GM19025 (cell line): ENCODE data around the gene CLEC16A.
A peak's percentile ranks its signal among the peaks of the same experiment; 100 is the strongest.

Experiments
- ATAC-seq: cut with Tn5 transposase; IDR thresholded peaks from one replicate; pipeline ENCODE4 v1.9.1; 2021; ENCODE audit warnings: mild to moderate bottlenecking, low read depth, moderate library complexity; ENCODE audit not compliant: unreplicated experiment

Gene CLEC16A

DNA sequence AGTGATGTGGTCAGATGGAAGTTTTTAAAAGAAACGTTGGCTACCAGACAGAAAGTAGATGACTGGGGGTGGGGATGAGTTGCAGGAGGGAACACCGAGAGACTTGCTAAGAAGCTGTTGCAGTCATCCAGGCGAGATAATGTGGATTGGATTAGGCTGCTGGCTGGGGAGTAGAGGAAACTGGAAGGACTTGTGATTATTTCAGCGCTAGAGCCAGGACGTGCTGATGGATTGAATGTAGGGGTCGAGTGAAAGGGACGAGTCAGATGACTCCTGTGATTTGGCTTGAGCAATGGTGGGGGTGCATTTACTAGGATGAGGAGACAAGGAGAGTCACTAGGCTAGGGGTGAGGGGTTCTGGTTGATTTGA lies 88.5 kb downstream of the CLEC16A start:
- ATAC-seq = no peak

DNA sequence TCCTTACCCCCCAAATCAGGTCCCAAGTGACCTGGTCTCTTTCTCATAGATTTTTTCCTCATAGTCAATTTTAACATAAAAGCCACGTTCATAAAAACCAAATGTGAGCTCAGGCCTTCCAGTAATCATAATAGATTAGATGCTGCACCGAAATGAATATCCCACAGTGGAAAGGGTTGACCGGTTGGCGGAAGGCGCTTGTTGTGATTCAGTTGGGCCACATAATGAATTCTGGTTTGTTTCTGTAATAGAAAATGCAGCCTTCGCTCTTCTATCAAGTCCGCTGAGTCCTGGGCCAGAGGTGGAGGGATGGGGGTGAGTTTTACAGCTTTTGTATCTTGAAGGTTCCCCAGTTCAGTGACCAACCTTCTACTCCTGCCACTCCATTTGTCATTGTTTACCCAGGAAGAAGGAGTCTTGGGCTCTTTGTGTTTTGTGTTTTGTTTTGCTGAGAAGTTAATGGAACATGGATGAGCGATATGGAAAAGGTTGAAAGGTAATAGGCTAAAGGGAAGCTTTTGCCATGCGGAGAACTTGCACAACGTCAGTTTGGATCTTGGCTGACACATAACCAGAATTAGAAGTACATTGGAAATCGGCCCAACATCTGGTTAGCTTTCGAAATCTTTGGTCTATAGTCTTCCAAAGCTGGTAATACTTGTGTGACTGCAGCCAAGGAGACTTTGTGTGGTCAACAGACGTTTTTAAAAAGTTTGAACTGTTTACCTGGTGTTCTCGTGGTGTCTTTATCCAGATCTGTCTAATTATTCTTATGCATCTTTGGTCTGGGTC lies 89.5 kb downstream of the CLEC16A start:
- no peak for ATAC-seq

DNA sequence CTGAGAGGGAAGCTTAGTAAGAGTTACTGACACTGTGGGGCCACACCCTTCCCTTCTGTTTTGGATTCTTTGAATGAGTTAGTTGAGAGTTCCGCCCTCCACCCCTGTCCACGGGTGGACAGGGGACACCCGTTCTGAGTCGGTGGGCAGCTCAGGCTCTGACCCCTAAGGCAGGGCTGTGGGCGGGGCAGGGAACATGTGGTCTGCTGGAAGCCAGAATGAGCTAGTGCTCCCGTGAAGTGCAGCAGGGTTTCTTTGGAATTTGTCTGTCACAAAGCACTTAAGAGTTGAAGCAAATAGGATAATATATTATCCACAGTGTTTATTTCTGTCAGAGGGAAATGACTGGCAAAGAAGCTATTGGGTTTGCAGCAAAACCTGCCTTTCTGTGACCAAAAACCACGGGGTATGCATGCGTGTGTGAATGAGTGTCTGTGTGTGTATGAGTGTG lies 90.1 kb downstream of the CLEC16A start:
- ATAC-seq = no peak

DNA sequence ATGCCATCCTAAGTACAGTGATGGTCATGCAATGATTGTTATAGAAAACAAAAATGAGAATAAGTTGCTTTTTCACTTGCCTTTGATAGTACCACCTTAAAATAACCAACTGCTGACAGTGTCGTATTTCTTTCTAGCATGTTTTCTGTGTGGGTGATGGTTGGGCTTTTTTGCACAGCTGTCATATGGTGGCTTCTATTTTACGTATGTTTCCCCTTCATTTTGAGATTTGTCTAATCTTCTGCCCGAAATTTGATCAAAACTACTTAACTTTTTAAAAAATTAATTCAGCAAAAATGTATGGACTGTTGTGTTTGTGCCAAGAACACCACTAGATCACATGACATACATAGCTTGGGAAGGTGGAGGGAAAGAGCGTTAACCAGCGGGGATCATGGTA lies 90.7 kb downstream of the CLEC16A start:
- ATAC-seq = no peak

DNA sequence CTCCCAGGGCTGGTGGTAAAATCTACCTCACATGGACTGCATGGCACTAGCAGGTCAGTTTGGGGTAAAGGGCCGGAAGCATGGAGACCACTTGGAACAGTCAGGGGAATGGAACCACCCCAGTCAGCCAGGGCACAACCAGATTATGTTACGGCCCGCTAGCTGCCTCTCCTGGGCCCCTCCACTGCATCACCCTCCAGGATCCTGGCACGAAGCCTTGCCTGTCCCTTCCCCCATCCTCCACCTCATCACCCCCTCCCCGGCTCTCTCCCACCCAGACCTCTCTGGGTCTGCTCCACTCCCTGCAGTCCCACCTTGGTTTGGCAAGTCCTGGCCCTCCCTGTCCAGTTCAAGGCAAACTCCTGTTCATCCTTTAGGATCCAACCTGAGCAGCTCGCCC lies 91.7 kb downstream of the CLEC16A start:
- ATAC-seq = no peak

DNA sequence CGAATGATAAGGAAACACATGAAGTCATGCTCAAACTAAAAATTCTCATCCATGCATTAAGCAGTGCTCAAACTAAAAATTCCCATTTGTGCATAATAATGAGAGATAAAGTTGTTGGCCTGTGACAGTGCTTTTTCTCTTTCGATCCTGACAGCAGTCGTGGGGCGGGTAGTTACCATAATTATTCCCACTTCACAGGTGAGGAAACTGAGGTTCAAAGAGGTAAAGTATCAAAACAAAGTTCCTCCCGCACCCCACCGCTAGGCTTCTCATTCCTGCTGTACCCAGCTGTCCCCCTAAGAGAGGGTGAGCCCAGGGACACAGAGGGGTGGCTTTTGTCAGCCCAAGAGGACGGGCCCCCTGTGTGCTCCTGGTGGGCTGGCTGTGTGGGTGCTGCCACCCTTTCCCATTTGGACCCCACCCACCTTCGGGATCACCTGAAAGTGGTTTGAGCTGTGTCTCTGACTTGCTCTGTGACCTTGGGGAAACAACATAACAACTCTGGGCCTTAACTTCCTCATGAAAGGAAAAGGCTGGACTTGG lies 92.6 kb downstream of the CLEC16A start:
- ATAC-seq = no peak

DNA sequence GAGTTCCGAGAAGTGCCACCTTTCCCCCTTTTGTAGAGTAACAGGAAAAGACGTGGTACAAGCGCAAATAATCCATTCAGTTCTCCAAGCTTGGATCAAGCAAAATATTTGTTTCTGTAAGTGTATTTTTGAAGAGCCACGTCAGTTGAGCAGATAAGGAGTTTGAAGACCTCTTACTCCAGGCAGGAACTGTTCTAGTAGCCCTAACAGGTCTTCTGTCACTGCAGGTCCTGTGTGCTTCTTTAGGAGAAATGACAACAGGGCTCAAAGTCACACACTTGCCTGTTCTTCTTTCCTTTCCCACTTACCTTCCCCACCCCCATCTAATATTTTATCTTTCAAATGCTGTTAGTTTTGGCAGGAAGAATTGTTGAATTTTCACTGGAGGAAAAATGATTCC lies 93.9 kb downstream of the CLEC16A start:
- no peak for ATAC-seq

DNA sequence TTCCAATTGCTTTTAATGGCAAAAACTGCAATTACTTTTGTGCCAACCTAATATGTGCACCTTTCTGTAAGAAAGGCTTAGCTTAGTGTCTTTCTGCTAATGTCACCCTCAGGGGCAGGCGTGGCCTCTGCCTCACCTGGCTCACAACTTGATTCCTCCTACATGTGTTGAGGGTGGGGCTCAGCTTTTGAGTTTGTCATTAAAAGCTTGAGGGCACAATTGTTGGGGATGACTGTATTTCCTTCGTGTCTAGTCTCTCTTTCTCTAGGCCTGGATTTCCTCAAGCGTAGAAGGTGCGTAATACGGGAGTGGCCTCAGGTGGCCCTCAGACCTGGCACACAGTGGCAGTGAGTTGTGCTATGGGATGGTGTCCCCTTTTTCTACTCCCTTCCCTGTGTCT lies 94.4 kb downstream of the CLEC16A start:
- ATAC-seq = no peak

DNA sequence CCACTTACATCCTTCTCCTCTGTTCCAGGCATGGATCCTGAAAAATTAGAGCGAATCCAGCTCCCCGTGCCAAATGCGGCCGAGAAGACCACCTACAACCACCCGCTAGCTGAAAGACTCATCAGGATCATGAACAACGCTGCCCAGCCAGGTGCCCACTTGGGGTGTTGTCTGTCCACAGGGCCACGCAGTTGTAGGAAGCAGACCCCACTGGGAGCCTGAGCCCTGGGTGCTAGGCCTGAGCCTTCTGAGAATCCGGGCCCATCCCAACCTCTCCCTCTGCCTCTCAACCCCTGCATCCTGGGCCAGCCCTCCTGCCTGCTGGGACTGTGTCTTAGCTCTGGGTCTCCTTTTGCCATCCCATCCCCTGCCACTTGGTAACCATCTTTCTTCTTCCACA lies 95.4 kb downstream of the CLEC16A start:
- ATAC-seq = no peak

DNA sequence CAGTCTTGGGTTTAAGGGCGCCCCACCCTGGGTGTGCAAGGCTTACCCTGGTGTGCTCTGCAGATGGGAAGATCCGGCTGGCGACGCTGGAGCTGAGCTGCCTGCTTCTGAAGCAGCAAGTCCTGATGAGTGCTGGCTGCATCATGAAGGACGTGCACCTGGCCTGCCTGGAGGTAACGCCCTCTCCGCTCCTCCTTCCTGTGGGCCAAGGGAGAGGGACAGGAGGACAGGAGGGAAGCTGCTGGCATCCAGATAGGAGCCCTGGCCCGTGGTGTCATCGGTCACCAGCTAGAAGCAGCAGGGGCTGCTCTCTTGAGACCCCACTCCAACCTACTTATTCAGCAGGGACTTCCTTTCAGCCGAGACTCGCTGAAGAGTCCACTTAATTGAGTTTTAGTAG lies 97.8 kb downstream of the CLEC16A start:
- no peak for ATAC-seq

DNA sequence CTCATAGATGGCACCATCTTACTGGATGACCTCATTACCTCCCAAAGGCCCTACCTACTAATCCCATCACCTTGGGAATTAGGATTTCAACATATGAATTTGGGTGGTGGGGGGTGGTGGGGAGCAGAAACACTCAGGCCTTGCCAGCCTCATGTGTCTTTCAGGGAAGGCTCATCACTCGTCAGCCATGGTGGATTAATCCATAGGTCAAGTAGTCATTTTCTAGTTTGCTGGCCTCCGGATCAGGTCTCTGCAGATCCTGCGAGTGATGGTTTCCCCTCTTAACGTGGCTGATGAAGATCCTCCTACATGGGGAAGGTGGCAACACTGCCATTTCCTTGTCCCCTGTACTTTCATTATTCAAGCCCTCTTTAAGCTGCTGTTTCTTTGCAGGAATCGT lies 101.1 kb downstream of the CLEC16A start:
- no peak for ATAC-seq

DNA sequence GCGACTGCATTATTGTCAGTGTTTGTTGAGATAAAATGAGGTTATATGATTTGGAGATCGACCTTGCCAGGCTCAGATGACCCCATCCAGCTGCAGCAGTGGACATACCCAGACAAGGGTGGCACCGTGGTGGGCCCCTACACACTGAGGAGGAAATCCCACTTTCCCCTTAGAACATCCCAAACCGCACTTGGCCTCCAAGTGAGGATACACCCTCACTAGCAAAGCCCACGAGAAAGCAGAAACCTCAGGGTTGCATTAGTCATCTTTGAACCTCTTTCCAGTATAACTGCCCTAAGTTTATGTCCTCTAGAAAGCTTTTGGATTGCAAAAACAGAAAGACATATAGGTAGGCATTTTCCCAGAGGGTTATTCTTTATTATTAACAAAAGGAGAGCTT lies 101.5 kb downstream of the CLEC16A start:
- no peak for ATAC-seq

DNA sequence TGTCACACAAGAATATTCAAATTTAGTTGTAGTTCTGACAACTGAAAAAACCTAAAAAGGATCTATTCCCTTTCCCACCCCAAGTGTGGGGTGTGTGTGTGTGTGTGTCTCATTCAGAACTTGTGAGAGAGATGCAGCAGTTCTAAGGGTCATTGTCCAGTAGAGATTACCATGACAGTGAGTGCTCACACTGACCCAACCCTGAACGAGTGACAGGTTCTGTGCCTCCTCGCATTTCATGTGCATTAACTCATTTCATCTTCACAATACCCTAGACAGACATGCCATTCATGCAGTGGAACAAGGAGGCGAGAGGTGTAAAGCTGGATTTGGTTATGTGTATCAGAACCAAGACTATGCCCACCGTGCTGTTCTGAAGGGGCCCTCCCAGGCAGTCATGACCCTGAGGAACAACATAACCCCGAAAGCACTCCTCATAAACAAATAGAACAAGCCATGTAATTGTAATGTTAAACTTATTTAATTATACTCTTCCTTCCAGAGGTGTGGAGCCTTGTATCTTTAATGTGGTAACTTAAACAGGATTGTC lies 102.1 kb downstream of the CLEC16A start:
- ATAC-seq = no peak

DNA sequence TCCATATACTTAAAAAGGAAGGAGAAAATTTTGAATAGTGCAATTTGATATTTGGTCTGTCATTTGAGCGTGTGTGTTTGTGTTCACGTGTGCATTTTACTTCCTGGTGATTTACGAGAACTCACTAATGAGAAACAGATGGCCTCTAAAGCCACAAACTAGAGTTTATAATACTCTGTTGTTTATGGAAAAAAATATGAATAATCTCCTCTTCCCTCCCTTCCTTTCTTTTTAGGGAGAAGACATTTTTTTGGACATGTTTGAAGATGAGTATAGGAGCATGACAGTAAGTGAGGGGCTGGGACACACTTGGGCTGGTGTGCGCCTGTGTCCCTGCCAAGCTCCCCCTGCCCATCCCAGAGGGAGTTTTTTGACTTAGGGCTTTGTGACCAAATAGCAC lies 102.7 kb downstream of the CLEC16A start:
- no peak for ATAC-seq

DNA sequence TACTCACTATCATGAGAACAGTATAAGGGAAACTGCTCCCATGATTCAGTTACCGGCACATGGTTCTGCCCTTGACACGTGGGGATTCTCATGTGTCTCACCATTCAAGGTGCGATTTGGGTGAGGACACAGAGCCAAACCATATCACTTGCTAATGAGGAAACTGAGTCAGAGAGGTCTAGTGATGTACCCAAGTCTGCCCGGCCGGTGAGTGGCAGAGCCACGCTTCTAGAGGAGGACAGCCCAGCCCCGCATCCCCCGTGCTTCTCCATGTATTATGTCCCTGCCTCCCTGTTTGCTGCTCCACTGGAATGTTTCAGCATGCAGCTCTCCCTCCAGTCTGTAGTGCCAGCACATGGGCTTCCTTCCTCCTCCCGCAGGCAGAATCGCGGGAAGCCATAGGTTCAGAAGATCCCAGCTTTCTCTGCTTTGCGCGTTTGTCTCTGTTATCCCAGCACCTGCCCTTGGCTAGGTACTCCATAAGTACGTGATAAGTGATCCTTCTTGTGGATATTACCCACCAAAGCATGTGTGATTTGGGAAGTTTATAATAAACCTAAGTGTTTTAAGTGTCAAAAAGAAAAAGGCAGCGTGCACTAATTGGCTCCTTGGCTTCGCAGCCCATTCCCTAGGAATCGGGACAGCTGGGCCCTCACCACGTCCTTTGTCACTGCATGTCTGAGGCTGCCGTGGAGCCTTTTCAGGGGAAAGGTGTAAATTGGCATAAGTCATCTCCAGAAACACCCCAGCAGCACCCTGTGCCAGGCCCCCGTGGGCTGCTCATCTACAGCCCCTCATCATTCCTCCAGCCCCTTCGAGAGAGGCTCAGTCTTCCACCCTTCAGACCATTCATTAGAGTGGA lies 103.8 kb downstream of the CLEC16A start:
- ATAC-seq = no peak

DNA sequence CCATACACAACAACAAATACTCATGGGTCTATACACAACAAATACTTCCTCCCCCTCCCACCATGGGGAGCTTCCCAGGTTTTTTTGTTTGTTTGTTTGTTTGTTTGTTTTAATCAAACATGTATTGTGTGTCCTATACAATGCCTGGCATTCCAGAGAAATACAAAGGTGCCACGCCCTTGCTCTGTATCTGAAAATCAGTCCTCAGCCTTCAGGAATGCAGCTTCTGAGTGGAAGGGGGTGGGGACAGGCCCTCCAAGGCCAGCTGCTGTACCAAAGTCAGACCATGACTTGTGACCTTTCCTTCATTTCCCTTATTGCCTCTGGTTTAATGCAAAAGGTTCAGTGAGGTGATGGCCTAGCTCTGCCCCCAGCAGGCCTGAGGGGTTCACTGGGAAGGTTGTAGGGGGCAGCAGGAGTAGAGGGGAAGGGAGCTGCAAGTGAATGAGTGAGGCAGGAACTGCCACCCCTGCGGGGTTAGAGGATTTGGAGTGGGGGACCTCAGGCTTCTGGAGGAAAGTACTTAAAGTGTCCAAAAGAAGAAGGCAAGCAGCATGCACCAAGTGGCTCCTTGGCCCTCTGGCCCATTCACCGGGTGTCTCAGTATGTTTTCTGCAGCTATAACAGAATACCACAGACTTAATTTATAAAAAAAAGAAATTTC lies 105.2 kb downstream of the CLEC16A start:
- ATAC-seq = no peak

DNA sequence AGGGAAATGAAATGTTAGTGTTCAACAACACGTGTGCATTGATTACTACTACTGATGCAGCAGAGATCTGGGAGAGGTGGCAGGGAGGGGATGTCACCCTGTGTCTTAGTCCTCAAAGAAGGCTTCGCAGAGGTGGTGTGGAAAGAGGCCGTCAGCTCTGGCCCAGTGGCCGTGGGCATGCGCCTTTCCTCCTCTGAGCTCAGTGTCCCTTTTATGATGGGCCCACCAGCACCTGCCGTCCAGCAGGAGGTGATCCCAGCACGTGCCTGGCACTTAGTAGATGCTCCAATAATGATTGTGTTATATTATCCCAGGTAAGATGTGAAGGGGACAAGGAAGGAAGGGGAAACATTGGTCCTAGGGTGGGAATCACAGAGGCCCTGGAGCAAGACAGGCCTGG lies 106.2 kb downstream of the CLEC16A start:
- ATAC-seq = no peak

DNA sequence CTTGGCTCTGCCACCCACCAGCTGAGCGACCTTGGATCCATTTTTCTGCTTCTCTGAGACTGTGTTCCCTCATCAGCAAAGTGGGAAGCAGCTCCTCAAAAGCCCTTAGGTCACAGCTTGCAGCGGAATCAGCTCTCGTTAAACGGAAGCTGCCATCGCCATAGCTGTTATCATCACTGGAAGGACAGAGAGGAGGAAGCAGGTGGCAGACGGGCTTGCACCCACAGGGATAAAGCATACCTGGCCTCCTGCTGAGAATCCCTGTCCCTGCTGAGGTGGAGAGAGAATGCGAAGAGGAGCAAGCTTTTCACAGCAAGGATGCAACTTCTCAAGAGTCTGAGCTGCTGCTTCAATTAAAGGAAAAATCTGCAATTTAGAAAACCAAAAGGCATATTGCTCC lies 106.6 kb downstream of the CLEC16A start:
- no peak for ATAC-seq

DNA sequence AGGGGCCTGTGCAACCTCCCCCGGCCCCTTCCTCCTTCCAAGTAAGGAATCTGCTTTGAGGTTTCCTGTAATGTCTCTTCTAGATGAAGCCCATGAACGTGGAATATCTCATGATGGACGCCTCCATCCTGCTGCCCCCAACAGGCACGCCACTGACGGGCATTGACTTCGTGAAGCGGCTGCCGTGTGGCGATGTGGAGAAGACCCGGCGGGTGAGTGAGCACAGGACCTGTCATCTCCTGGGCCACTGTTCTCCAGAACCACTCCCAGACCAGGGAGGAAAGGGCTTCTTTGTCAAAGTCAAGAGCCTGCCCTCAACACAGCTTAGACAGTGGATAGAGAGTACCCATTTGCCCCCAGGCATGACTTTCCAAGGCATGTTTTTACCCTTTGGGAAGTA lies 107.1 kb downstream of the CLEC16A start:
- no peak for ATAC-seq

DNA sequence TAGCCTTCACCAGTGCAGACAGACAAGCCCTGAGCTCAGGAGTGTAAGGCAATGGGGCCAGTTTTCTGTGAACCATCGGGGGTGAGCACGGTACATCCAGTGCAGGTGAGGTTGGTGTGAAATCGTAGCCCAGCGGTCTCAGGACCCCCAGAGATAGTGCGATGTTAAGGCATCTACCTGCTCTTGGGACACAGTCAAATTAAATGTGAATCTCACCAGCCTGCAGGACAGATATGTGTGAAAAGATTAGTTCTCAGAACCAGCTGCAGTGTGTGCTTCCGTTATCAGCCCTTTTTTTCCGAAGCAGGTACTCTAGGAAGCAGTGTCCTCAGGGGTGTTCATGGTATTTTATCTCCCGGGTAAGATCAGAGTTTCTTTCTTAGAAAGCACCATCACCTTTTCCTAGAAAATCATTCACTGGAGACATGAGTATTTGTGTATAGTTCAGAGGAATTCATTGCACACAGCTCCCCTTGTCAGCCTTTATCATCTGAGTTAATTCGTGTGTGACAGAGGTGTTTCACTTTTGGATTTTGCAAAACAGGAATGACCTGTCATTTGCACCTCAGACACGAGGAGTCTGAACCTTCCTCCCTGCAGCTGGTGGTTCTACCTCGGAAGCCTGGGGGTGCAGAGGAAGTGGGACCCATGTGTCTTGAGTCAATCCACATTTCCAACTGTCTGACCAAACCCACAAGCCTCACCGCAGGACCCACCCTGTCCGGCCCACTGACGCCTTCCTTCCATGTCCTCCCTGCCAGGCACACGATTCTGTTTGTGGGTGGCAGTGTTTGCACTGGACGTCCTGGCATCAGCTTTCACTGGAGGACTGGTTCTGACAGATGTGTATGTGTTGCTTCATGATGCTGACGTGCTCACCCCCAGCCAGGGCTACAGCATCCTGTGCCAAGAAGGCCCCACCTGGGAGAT lies 107.8 kb downstream of the CLEC16A start:
- peak; percentile 70 for ATAC-seq
